IMR-90 (cell line): ENCODE results near the gene GRB14. TPM values are rescaled to one million over a fixed set of nuclear protein-coding genes. Genes with fewer than 3 reads are reported as not detected.

Source experiments
- ATAC-seq: fragments of 200-7000 bp; cut with Tn5 transposase; 2 replicates; pipeline ENCODE4 v1.9.1; 2020; ENCODE audit warnings: low read depth, mild to moderate bottlenecking, moderate library complexity
- BruUV-seq: library from RNA; stranded (reverse); fragments of 400-500 nt; replicated peaks from 2 replicates; lab custom pipeline; 2021; lab: Mats Ljungman, UMichigan
- CTCF ChIA-PET: fragments of 300-600 bp; formaldehyde crosslinking; extraction: SDS; loops from one replicate; lab custom pipeline; 2021; ENCODE audit warnings: antibody characterized with exemption; lab: Yijun Ruan, JAX
- POLR2A ChIA-PET: fragments of 300-600 bp; sonication (Branson Sonifier 250); formaldehyde crosslinking; loops from one replicate; lab custom pipeline; 2022; ENCODE audit warnings: antibody characterized with exemption; ENCODE audit not compliant: unreplicated experiment; lab: Charles Lee
- DNase-seq: peaks from one replicate; pipeline ENCODE4 v3.0.0; 2013
- H2AFZ ChIP-seq: replicated peaks from 2 replicates; pipeline ENCODE3; 2013; ENCODE audit warnings: low read length, mild to moderate bottlenecking; ENCODE audit not compliant: poor library complexity
- H2AK5ac ChIP-seq: 2 replicates; pipeline ENCODE4 v1.6.1; 2013; ENCODE audit warnings: low read depth, low read length, inconsistent platforms
- H2AK9ac ChIP-seq: replicated peaks from 2 replicates; pipeline ENCODE3; 2013; ENCODE audit warnings: mild to moderate bottlenecking, low read depth, low read length, moderate library complexity; ENCODE audit not compliant: poor library complexity
- H2BK120ac ChIP-seq: 2 replicates; pipeline ENCODE4 v1.6.1; 2013; ENCODE audit warnings: low read depth, low read length, inconsistent platforms
- H2BK15ac ChIP-seq: 3 replicates; pipeline ENCODE4 v1.6.1; 2013; ENCODE audit warnings: low read depth, low read length, inconsistent platforms
- H2BK20ac ChIP-seq: 2 replicates; pipeline ENCODE4 v1.6.1; 2013; ENCODE audit warnings: low read depth, mild to moderate bottlenecking, inconsistent platforms, low read length, moderate library complexity
- H2BK5ac ChIP-seq: 2 replicates; pipeline ENCODE4 v1.6.1; 2013; ENCODE audit warnings: mild to moderate bottlenecking, low read depth, low read length, inconsistent platforms; ENCODE audit not compliant: poor library complexity, severe bottlenecking
- H3K14ac ChIP-seq: replicated peaks from 2 replicates; pipeline ENCODE4 v1.6.1; 2013; ENCODE audit warnings: low read depth, low read length, inconsistent platforms
- H3K18ac ChIP-seq: 2 replicates; pipeline ENCODE4 v1.6.1; 2013; ENCODE audit warnings: low read depth, low read length, control low read depth
- H3K23ac ChIP-seq: 2 replicates; pipeline ENCODE4 v1.6.1; 2013; ENCODE audit warnings: low read depth, low read length, inconsistent platforms
- H3K27ac ChIP-seq: 2 replicates; pipeline ENCODE4 v1.5.1; 2013; ENCODE audit warnings: mild to moderate bottlenecking, control low read depth, low read length; ENCODE audit not compliant: insufficient read depth
- H3K27me3 ChIP-seq: 2 replicates; pipeline ENCODE4 v1.6.1; 2013; ENCODE audit warnings: low read length; ENCODE audit not compliant: control insufficient read depth, insufficient read depth
- H3K36me3 ChIP-seq: 2 replicates; pipeline ENCODE4 v1.6.1; 2013; ENCODE audit warnings: low read length, mixed read lengths; ENCODE audit not compliant: control insufficient read depth, insufficient read depth
- H3K4ac ChIP-seq: 2 replicates; pipeline ENCODE4 v1.6.1; 2013; ENCODE audit warnings: low read depth, low read length, inconsistent platforms
- H3K4me1 ChIP-seq: 2 replicates; pipeline ENCODE4 v1.6.1; 2013; ENCODE audit warnings: low read length, mixed read lengths; ENCODE audit not compliant: control insufficient read depth, insufficient read depth
- H3K4me2 ChIP-seq: 2 replicates; pipeline ENCODE4 v1.6.1; 2013; ENCODE audit warnings: low read depth, mild to moderate bottlenecking, control low read depth, low read length, moderate library complexity
- H3K4me3 ChIP-seq: 2 replicates; pipeline ENCODE4 v1.5.1; 2013; ENCODE audit warnings: low read depth, mild to moderate bottlenecking, control low read depth, low read length, moderate library complexity; ENCODE audit not compliant: insufficient read depth
- H3K56ac ChIP-seq: 2 replicates; pipeline ENCODE4 v1.6.1; 2013; ENCODE audit warnings: low read length, inconsistent platforms; ENCODE audit not compliant: insufficient read depth; ENCODE audit errors: extremely low read depth
- H3K79me1 ChIP-seq, 2 experiments: 2 replicates each; pipeline ENCODE4 v1.6.1; 2013; ENCODE audit warnings: low read length in 2 of 2, inconsistent platforms in 1 of 2, low read depth in 1 of 2
- H3K9ac ChIP-seq: 2 replicates; pipeline ENCODE4 v1.6.1; 2013; ENCODE audit warnings: low read depth, low read length, control low read depth
- H3K9me1 ChIP-seq: 2 replicates; pipeline ENCODE4 v1.6.1; 2013; ENCODE audit warnings: low read length, inconsistent platforms; ENCODE audit not compliant: insufficient read depth
- H3K9me3 ChIP-seq: 2 replicates; pipeline ENCODE4 v1.6.1; 2013; ENCODE audit warnings: low read length; ENCODE audit not compliant: control insufficient read depth, insufficient read depth
- H4K20me1 ChIP-seq: 2 replicates; pipeline ENCODE4 v1.6.1; 2013; ENCODE audit warnings: low read length, inconsistent platforms; ENCODE audit not compliant: insufficient read depth
- H4K5ac ChIP-seq: 2 replicates; pipeline ENCODE4 v1.6.1; 2013; ENCODE audit warnings: mild to moderate bottlenecking, low read depth, low read length, control low read depth
- H4K8ac ChIP-seq, 2 experiments: 2 replicates each; pipeline ENCODE4 v1.6.1; 2013; ENCODE audit warnings: low read depth in 2 of 2, low read length in 2 of 2, control low read depth in 1 of 2, inconsistent platforms in 1 of 2
- H4K91ac ChIP-seq: 2 replicates; pipeline ENCODE4 v1.6.1; 2013; ENCODE audit warnings: low read depth, low read length, inconsistent platforms; ENCODE audit not compliant: insufficient read depth
- BHLHE40 ChIP-seq: fragments of 150-350 bp; IDR thresholded peaks from 2 replicates; pipeline ENCODE4 v1.6.1; 2016; ENCODE audit warnings: mild to moderate bottlenecking, low read depth, low read length
- CEBPB ChIP-seq: IDR thresholded peaks from 2 replicates; pipeline ENCODE4 v1.6.1; 2012; ENCODE audit warnings: low read depth, low read length, improper control_type of control experiment
- CHD1 ChIP-seq: IDR thresholded peaks from 2 replicates; pipeline ENCODE4 v1.6.1; 2012; ENCODE audit warnings: low read depth, low read length, improper control_type of control experiment
- CTCF ChIP-seq: conservative IDR thresholded peaks from 2 replicates; pipeline ENCODE4 v1.5.1; 2012; ENCODE audit warnings: mild to moderate bottlenecking, low read depth, low read length, improper control_type of control experiment
- ELK1 ChIP-seq: fragments of 150-350 bp; IDR thresholded peaks from 2 replicates; pipeline ENCODE4 v1.6.1; 2016; ENCODE audit warnings: low read depth, mild to moderate bottlenecking, low read length, moderate library complexity, borderline replicate concordance
- FOS ChIP-seq: fragments of 150-350 bp; IDR thresholded peaks from 2 replicates; pipeline ENCODE4 v1.6.1; 2016; ENCODE audit warnings: low read depth, low read length
- MAFK ChIP-seq: IDR thresholded peaks from 2 replicates; pipeline ENCODE4 v1.6.1; 2012; ENCODE audit warnings: low read depth, low read length, improper control_type of control experiment
- MAZ ChIP-seq: IDR thresholded peaks from 2 replicates; pipeline ENCODE4 v1.6.1; 2012; ENCODE audit warnings: low read depth, mild to moderate bottlenecking, low read length, improper control_type of control experiment, moderate library complexity, borderline replicate concordance
- MXI1 ChIP-seq: IDR thresholded peaks from 2 replicates; pipeline ENCODE4 v1.6.1; 2012; ENCODE audit warnings: low read depth, mild to moderate bottlenecking, low read length, moderate library complexity, borderline replicate concordance
- NFE2L2 ChIP-seq: fragments of 150-350 bp; IDR thresholded peaks from 2 replicates; pipeline ENCODE4 v1.6.1; 2016; ENCODE audit warnings: low read depth, mild to moderate bottlenecking, low read length
- POLR2A ChIP-seq: IDR thresholded peaks from 2 replicates; pipeline ENCODE4 v1.6.1; 2012; ENCODE audit warnings: mild to moderate bottlenecking, low read depth, low read length
- RAD21 ChIP-seq: IDR thresholded peaks from 2 replicates; pipeline ENCODE4 v1.6.1; 2012; ENCODE audit warnings: low read length, improper control_type of control experiment
- RCOR1 ChIP-seq: IDR thresholded peaks from 2 replicates; pipeline ENCODE4 v1.6.1; 2012; ENCODE audit warnings: mild to moderate bottlenecking, low read length, improper control_type of control experiment; ENCODE audit not compliant: insufficient replicate concordance
- RFX5 ChIP-seq: IDR thresholded peaks from 2 replicates; pipeline ENCODE4 v1.8.0; 2012; ENCODE audit warnings: low read depth, mild to moderate bottlenecking, low read length, moderate library complexity
- SMC3 ChIP-seq: fragments of 150-350 bp; IDR thresholded peaks from 2 replicates; pipeline ENCODE4 v1.6.1; 2016; ENCODE audit warnings: low read depth, mild to moderate bottlenecking, antibody characterized with exemption, low read length, moderate library complexity
- USF2 ChIP-seq: fragments of 150-350 bp; IDR thresholded peaks from 2 replicates; pipeline ENCODE4 v1.6.1; 2017; ENCODE audit warnings: mild to moderate bottlenecking, antibody characterized with exemption, low read length, low read depth
- WGBS, 2 experiments: methylation state at CpG; one replicate each; pipeline versions ENCODE4 v1.1.5 to v1.1.7; 2013; ENCODE audit warnings: missing lambda C conversion rate in 2 of 2; ENCODE audit not compliant: insufficient read length in 1 of 2; ENCODE audit errors: extremely low coverage in 2 of 2; 5-methylcytosine and 5-hydroxymethylcytosine counted together
- dilution Hi-C: fragments of 300-500 bp; cut with HindIII; formaldehyde crosslinking; loops from one replicate; pipeline ENCODE4 v1.14.3; 2018; ENCODE audit warnings: low sequenced_read_pairs; ENCODE audit not compliant: unreplicated experiment
- in situ Hi-C: fragments of 300-500 bp; cut with MboI; formaldehyde crosslinking; loops from 3 replicates; pipeline ENCODE4 v1.14.3; 2019; ENCODE audit warnings: low sequenced_read_pairs, inconsistent platforms, mixed read lengths
- intact Hi-C: fragments of 100-400 bp; cut with micrococcal nuclease; formaldehyde crosslinking; loops from 2 replicates; pipeline ENCODE4 v1.10.0; 2022
- polyA plus RNA-seq, 3 experiments: library from polyadenylated mRNA; depleted of rRNA; stranded (reverse); fragments of >200 nt; gene quantifications; 2 replicates each; pipeline ENCODE4 v1.2.3, GENCODE V29; 2012; ENCODE audit warnings: low replicate concordance in 1 of 3
- total RNA-seq: library from RNA; depleted of rRNA; stranded (reverse); fragments of >200 nt; gene quantifications from 2 replicates; pipeline ENCODE4 v1.2.3, GENCODE V29; 2012

Gene GRB14
- total and polyA plus RNA-seq, 2 of the 4 experiments (the other 2 are of a cell fraction), result not detected

GRCh38 chr2:164535280-164536025 lies 85.8 kb downstream of the GRB14 start:
- no peaks in the 10 kb centered on the region for H3K27me3 ChIP-seq
- H3K18ac ChIP-seq, result no peak overlapping the region
- TF ChIP-seq BHLHE40 (no peak), RAD21 (no peak), SMC3 (no peak), CTCF (no peak), USF2 (no peak), CHD1 (no peak), ELK1 (no peak), CEBPB (no peak), MAFK (no peak), FOS (no peak), MXI1 (no peak), RFX5 (no peak), MAZ (no peak), POLR2A (no peak), RCOR1 (no peak), NFE2L2 (no peak)
- no peak overlapping the region for H2AK5ac ChIP-seq
- H2BK15ac ChIP-seq, result no peak overlapping the region
- no peak for DNase-seq
- H3K4me2 ChIP-seq, result no peak overlapping the region
- in situ Hi-C loops (no loop called here), intact Hi-C loops (loop anchor here (5.0 kb wide), 1 partner anchor 1353 kb away; no protein-coding TSS in a partner anchor), dilution Hi-C loops (no loop called here)
- no peak overlapping the region for H3K23ac ChIP-seq
- H3K4me1 ChIP-seq, result no peaks in the 10 kb centered on the region
- no peak overlapping the region for H3K14ac ChIP-seq
- no peak overlapping the region for H4K8ac ChIP-seq
- H2BK120ac ChIP-seq, result no peak overlapping the region
- BruUV-seq, result no TSS peak
- no peak overlapping the region for H2BK5ac ChIP-seq
- no peaks in the 10 kb centered on the region for H4K20me1 ChIP-seq
- H2BK20ac ChIP-seq, result no peak overlapping the region
- no CpG with 5 or more reads among the region's 5 CpGs for WGBS, 2 experiments
- ChIA-PET POLR2A (no interaction called here), CTCF (no interaction called here)
- H2AFZ ChIP-seq, result no peak overlapping the region
- H3K79me1 ChIP-seq, result no peaks in the 10 kb centered on the region
- no peak overlapping the region for H3K4me3 ChIP-seq
- H3K27ac ChIP-seq, result no peak overlapping the region
- no peak overlapping the region for H2AK9ac ChIP-seq
- no peak overlapping the region for H4K91ac ChIP-seq
- H3K9ac ChIP-seq, result no peak overlapping the region
- no peak overlapping the region for H4K5ac ChIP-seq
- no peak for ATAC-seq
- no peak overlapping the region for H3K4ac ChIP-seq
- no peak overlapping the region for H3K56ac ChIP-seq
- H3K9me3 ChIP-seq, result no peaks in the 10 kb centered on the region
- no peaks in the 10 kb centered on the region for H3K36me3 ChIP-seq
- no peaks in the 10 kb centered on the region for H3K9me1 ChIP-seq
